HepG2 (cell line): ENCODE measurements around the gene C7orf57. TPM values are rescaled to one million over a fixed set of nuclear protein-coding genes. Genes with fewer than 3 reads are reported as not detected.

Experiments used
- ARNT2 ChIP-seq: sonication (generic); formaldehyde crosslinking; IDR thresholded peaks from 2 replicates; pipeline ENCODE4 v1.8.0; 2022; ENCODE audit warnings: mild to moderate bottlenecking, low read depth, missing genetic modification reagents, moderate library complexity
- CEBPZ ChIP-seq: IDR thresholded peaks from 2 replicates; pipeline ENCODE4 v1.6.1; 2012; ENCODE audit warnings: low read length, improper control_type of control experiment
- GLMP ChIP-seq: sonication (generic); formaldehyde crosslinking; IDR thresholded peaks from 2 replicates; pipeline ENCODE4 v1.9.0; 2021; ENCODE audit warnings: missing genetic modification reagents, mild to moderate bottlenecking, borderline replicate concordance
- HNF1B ChIP-seq: sonication (generic); formaldehyde crosslinking; IDR thresholded peaks from 2 replicates; pipeline ENCODE4 v1.5.1; 2020; ENCODE audit warnings: mild to moderate bottlenecking, moderate library complexity, missing genetic modification reagents
- MTF1 ChIP-seq: sonication (generic); formaldehyde crosslinking; IDR thresholded peaks from 2 replicates; pipeline ENCODE4 v1.5.0; 2020; ENCODE audit warnings: missing genetic modification reagents
- NCOA1 ChIP-seq: sonication (generic); formaldehyde crosslinking; IDR thresholded peaks from 2 replicates; pipeline ENCODE4 v1.9.0; 2021; ENCODE audit warnings: missing genetic modification reagents
- NFYB ChIP-seq: sonication (generic); formaldehyde crosslinking; IDR thresholded peaks from 2 replicates; pipeline ENCODE4 v1.4.0; 2020; ENCODE audit warnings: missing genetic modification reagents
- NR2F6 ChIP-seq, 2 experiments: IDR thresholded peaks; 2 replicates each; pipeline ENCODE4 v1.6.1; 2016; ENCODE audit warnings: antibody characterized with exemption in 1 of 2, mild to moderate bottlenecking in 1 of 2
- NR3C1 ChIP-seq: sonication (generic); formaldehyde crosslinking; IDR thresholded peaks from 2 replicates; pipeline ENCODE4 v1.4.0; 2020; ENCODE audit warnings: missing genetic modification reagents
- POLR2G ChIP-seq: fragments of 200-400 bp; formaldehyde crosslinking; IDR thresholded peaks from 2 replicates; pipeline ENCODE4 v1.6.1; 2018; ENCODE audit warnings: mild to moderate bottlenecking, low read depth, low read length, moderate library complexity
- REPIN1 ChIP-seq: sonication (generic); formaldehyde crosslinking; IDR thresholded peaks from 2 replicates; pipeline ENCODE4 v1.8.0; 2022; ENCODE audit warnings: missing genetic modification reagents, low read depth, mild to moderate bottlenecking, borderline replicate concordance
- SAP130 ChIP-seq: IDR thresholded peaks from 2 replicates; pipeline ENCODE4 v1.6.1; 2016; ENCODE audit warnings: low read depth
- TCF12 ChIP-seq, 2 experiments: fragments of 450-650 bp in 1 of 2; sonication (generic) in 1 of 2; formaldehyde crosslinking in 1 of 2; IDR thresholded peaks; 2 replicates each; pipeline versions ENCODE4 v1.6.1 to v1.8.0; 2017 to 2022; ENCODE audit warnings: antibody characterized with exemption in 1 of 2, mild to moderate bottlenecking in 1 of 2, missing genetic modification reagents in 1 of 2, moderate library complexity in 1 of 2
- TEAD2 ChIP-seq: sonication (generic); formaldehyde crosslinking; IDR thresholded peaks from 2 replicates; pipeline ENCODE4 v1.9.0; 2021; ENCODE audit warnings: missing genetic modification reagents
- YEATS4 ChIP-seq: sonication (generic); formaldehyde crosslinking; IDR thresholded peaks from 2 replicates; pipeline ENCODE4 v1.4.0; 2020; ENCODE audit warnings: missing genetic modification reagents, borderline replicate concordance
- ZBTB21 ChIP-seq: sonication (generic); formaldehyde crosslinking; IDR thresholded peaks from 2 replicates; pipeline ENCODE4 v1.4.0; 2020; ENCODE audit warnings: missing genetic modification reagents
- ZFP36 ChIP-seq: fragments of 150-350 bp; IDR thresholded peaks from 2 replicates; pipeline ENCODE4 v1.6.1; 2018; ENCODE audit warnings: borderline replicate concordance, low read length, low read depth; ENCODE audit not compliant: partially characterized antibody
- ZNF263 ChIP-seq: sonication (generic); formaldehyde crosslinking; IDR thresholded peaks from 2 replicates; pipeline ENCODE4 v1.4.0; 2020; ENCODE audit warnings: missing genetic modification reagents
- ZNF3 ChIP-seq: IDR thresholded peaks from 2 replicates; pipeline ENCODE4 v1.7.0; 2017; ENCODE audit warnings: inconsistent platforms
- ZNF34 ChIP-seq: sonication (generic); formaldehyde crosslinking; IDR thresholded peaks from 2 replicates; pipeline ENCODE4 v1.4.0; 2020; ENCODE audit warnings: mild to moderate bottlenecking, missing genetic modification reagents, borderline replicate concordance
- ZNF350 ChIP-seq: sonication (generic); formaldehyde crosslinking; IDR thresholded peaks from 2 replicates; pipeline ENCODE4 v1.4.0; 2020; ENCODE audit warnings: mild to moderate bottlenecking, low read depth, missing genetic modification reagents, borderline replicate concordance
- ZNF724P ChIP-seq: sonication (generic); formaldehyde crosslinking; IDR thresholded peaks from 2 replicates; pipeline ENCODE4 v1.8.0; 2022; ENCODE audit warnings: missing genetic modification reagents, borderline replicate concordance
- ZNF773 ChIP-seq: sonication (generic); formaldehyde crosslinking; IDR thresholded peaks from 2 replicates; pipeline ENCODE4 v1.4.0; 2020; ENCODE audit warnings: missing genetic modification reagents, borderline replicate concordance
- ZNF792 ChIP-seq: IDR thresholded peaks from 2 replicates; pipeline ENCODE4 v1.6.1; 2016
- polyA plus RNA-seq, 8 experiments: library from polyadenylated mRNA; depleted of rRNA in 3 of 8; stranded (reverse) in 7 of 8; unstranded in 1 of 8; fragments of >200 nt; fragmentation: Illumina TruSeq in 4 of 8; extraction: Trizol in 4 of 8; gene quantifications; 2 replicates each; pipeline versions ENCODE4 v1.2.1 to v1.2.3, GENCODE V29; 2011 to 2016; ENCODE audit warnings: low read depth in 4 of 8, missing spikeins in 1 of 8, mixed read lengths in 1 of 8; ENCODE audit not compliant: insufficient read depth in 1 of 8
- total RNA-seq, 5 experiments: library from RNA; depleted of rRNA; stranded (reverse); fragments of >200 nt; fragmentation: Illumina TruSeq; extraction: Trizol; gene quantifications; 2 replicates each; pipeline ENCODE4 v1.2.3, GENCODE V29; 2016; ENCODE audit warnings: low read depth in 1 of 5

The C7orf57 gene
- total and polyA plus RNA-seq, 2 of the 13 experiments (the other 11 are each of a cell fraction or from before 2014, with no cell fraction given): not detected

DNA sequence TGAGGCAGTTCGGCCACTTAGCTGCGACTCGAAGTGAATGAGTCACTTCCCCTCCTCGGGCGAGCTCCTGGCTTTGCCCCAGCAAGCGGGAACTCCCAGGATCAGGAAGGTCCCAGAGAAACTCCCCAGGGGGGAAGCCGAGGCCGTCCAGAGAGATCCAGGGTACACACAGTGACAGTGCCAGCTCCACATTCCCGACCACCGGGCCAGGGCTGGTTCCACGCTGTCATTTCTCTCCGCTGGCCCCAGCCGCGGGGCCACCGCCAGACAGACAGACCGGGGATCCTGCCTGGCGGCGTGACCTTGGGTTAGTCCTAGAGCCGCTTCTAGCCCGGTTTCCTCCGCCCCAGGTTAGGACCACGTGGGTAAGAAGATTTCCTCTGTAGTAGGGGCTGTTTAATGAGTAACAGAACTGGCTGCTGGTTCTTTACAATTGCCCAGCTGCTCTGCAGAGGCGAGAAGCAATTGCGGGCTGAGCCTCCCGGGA, 53.3 kb downstream of the C7orf57 start (continued):
- TF ChIP-seq ZNF773 (CRISPR knock-in tag) (no peak; the same call in 1 of the 2 replicates), HNF1B (peak; percentile 58; the same call in 1 of the 2 replicates), TCF12 (IDR thresholded peaks at IDR 0.05) (no peak), TCF12 (CRISPR knock-in tag; IDR thresholded peaks at IDR 0.05) (peak; percentile 84), YEATS4 (CRISPR knock-in tag) (peak; percentile 49; the same call in 1 of the 2 replicates), ZFP36 (no peak), ARNT2 (CRISPR knock-in tag) (no peak; the same call in 1 of the 2 replicates), REPIN1 (CRISPR knock-in tag) (no peak; the same call in none of the 2 replicates), ZNF724P (no peak), ZNF350 (CRISPR knock-in tag) (peak; percentile 80; the same call in 1 of the 2 replicates), CEBPZ (no peak), SAP130 (CRISPR knock-in tag) (peak; percentile 75; the same call in 1 of the 2 replicates), NFYB (CRISPR knock-in tag) (no peak), NR3C1 (CRISPR knock-in tag) (no peak), TEAD2 (CRISPR knock-in tag) (no peak), ZNF3 (CRISPR knock-in tag) (no peak), NR2F6 (IDR thresholded peaks at IDR 0.05) (peak; percentile 60; the same call in 1 of the 2 replicates), NR2F6 (CRISPR knock-in tag; IDR thresholded peaks at IDR 0.05) (no peak; the same call in 1 of the 2 replicates), MTF1 (CRISPR knock-in tag) (no peak), ZNF263 (no peak), GLMP (no peak), ZNF34 (CRISPR knock-in tag) (peak; percentile 87; the same call in 1 of the 2 replicates), ZNF792 (CRISPR knock-in tag) (no peak), ZBTB21 (CRISPR knock-in tag) (no peak), NCOA1 (no peak), POLR2G (peak; percentile 79)
